DMS114 treated with DMSO at 0.1 percent for 48 hours (cell line): Measurements from ENCODE around the gene ETF1.

ENCODE experiments used
- DNase-seq: peaks from one replicate; lab custom pipeline; 2025; ENCODE audit not compliant: unreplicated experiment; lab: John Stamatoyannopoulos, UW

ETF1 gene

GRCh38 chr5:138563340-138564118, 20.5 kb upstream of the ETF1 start:
- no peak for DNase-seq

GRCh38 chr5:138560971-138561370, 17.9 kb upstream of the ETF1 start:
- DNase-seq, result no peak

- DNase-seq, result no peak
Observed at GRCh38 chr5:138559937-138560336, 16.9 kb upstream of the ETF1 start.

GRCh38 chr5:138557677-138558076, 14.6 kb upstream of the ETF1 start:
- DNase-seq, result no peak

- no peak for DNase-seq
Observed at GRCh38 chr5:138554143-138554542, 11.1 kb upstream of the ETF1 start.

- no peak for DNase-seq
Observed at GRCh38 chr5:138553437-138554095, 10.5 kb upstream of the ETF1 start.

- no peak for DNase-seq
Observed at GRCh38 chr5:138552657-138553056, 9.6 kb upstream of the ETF1 start.

GRCh38 chr5:138549414-138549813, 6.4 kb upstream of the ETF1 start:
- no peak for DNase-seq

- no peak for DNase-seq
Observed at GRCh38 chr5:138545919-138546562, 3.0 kb upstream of the ETF1 start.

- DNase-seq, result no peak
Observed at GRCh38 chr5:138544181-138545134, 1.4 kb upstream of the ETF1 start.

GRCh38 chr5:138543730-138544104, 681 bp upstream of the ETF1 start:
- DNase-seq, result no peak

- no peak for DNase-seq
Observed at GRCh38 chr5:138542180-138542955, 668 bp downstream of the ETF1 start.

- no peak for DNase-seq
Observed at GRCh38 chr5:138541511-138542179, 1.4 kb downstream of the ETF1 start.

GRCh38 chr5:138539791-138540190, 3.2 kb downstream of the ETF1 start:
- DNase-seq, result no peak

GRCh38 chr5:138538943-138539627, 4.0 kb downstream of the ETF1 start:
- no peak for DNase-seq

GRCh38 chr5:138536665-138537315, 6.2 kb downstream of the ETF1 start:
- DNase-seq, result no peak

- no peak for DNase-seq
Observed at GRCh38 chr5:138536215-138536614, 6.8 kb downstream of the ETF1 start.
